WI38 (cell line): ENCODE data around the gene FAM131C.
"Not testable (repeated sequence)": the region's sequence is repeated elsewhere in the genome, so short reads cannot be mapped to it uniquely, and the experiment has no call there.

Experiments used
- H3K4me3 ChIP-seq: 2 replicates; pipeline ENCODE4 v1.5.1; 2011; ENCODE audit warnings: low read depth, mild to moderate bottlenecking, control low read depth, low read length
- TF ChIP-seq, protein P1 (sequence below): IDR thresholded peaks from 2 replicates; pipeline ENCODE4 v1.5.1; 2012; ENCODE audit warnings: low read depth, mild to moderate bottlenecking, control low read depth, low read length

FAM131C gene

DNA sequence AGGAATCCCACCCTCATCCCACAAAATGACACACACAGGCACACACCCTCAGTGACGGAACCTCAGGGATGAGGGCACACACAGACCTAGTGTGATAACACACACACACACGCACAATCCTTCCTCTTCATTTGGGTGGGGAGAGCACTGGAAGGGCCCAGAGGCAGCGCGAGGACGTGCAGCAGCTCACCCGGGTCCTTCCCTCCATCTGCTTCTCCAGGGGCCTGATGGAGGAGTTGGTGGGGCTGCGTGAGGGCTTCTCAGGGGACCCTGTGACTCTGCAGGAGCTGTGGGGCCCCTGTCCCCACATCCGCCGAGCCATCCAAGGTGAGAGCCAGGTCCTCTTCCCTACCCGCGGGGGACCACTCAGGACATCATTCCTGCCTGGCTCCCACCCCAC is 51.1 kb downstream of the FAM131C start:
- H3K4me3 ChIP-seq = no peak overlapping the region
- TF ChIP-seq, protein P1, sequence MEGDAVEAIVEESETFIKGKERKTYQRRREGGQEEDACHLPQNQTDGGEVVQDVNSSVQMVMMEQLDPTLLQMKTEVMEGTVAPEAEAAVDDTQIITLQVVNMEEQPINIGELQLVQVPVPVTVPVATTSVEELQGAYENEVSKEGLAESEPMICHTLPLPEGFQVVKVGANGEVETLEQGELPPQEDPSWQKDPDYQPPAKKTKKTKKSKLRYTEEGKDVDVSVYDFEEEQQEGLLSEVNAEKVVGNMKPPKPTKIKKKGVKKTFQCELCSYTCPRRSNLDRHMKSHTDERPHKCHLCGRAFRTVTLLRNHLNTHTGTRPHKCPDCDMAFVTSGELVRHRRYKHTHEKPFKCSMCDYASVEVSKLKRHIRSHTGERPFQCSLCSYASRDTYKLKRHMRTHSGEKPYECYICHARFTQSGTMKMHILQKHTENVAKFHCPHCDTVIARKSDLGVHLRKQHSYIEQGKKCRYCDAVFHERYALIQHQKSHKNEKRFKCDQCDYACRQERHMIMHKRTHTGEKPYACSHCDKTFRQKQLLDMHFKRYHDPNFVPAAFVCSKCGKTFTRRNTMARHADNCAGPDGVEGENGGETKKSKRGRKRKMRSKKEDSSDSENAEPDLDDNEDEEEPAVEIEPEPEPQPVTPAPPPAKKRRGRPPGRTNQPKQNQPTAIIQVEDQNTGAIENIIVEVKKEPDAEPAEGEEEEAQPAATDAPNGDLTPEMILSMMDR = no peak

DNA sequence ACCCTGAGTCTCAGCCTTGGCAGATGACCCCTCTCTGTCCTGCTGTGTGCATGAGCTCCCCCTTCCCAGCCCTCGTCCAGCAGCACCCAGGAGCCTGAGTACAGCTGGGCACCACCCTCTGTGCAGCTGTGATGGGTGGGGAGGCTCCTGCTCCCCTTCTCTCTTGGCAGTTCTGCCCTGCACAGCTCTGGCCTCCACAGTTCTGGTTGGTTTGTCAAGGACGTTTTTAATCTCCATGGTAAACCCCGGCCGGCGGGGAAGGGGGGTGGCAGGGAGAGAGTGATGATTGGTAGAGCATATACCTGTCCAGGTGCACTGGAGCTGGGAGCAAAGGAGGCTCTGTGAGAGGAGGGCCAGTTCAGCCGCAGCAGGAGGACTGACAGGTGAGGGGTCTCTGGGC is 51.8 kb downstream of the FAM131C start, which contains the start of gene CLCNKA:
Gene CLCNKA (plus strand): TSS at position 356 of the 400 bp plus-strand sequence. CDS start 584 bp downstream, outside the sequence.
- TF ChIP-seq, protein P1 = no peak

DNA sequence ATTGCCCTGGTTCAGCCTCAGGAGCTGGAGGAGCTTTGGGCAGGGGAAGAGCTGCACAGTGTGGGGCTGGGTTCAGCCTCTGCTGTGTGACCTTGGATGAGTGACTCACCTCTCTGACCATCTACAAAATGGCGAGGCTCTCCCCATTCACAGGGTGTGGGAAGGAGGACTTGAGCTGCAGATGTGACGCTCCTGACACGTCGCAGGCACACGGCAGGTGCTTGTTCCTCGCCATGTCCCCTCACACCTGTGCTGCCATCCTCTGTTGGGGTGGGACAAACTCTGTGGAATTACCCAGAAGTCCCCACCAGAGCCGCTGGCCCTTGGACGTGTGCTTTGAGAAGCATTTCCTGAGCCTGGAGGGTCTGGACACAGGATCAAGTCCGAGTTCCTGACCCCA is 52.6 kb downstream of the FAM131C start:
- H3K4me3 ChIP-seq = not testable (repeated sequence)

More for the DNA sequence above, 51.8 kb downstream of the FAM131C start, which contains the start of gene CLCNKA:
- H3K4me3 ChIP-seq = no peak within 1 kb of the TSS

DNA sequence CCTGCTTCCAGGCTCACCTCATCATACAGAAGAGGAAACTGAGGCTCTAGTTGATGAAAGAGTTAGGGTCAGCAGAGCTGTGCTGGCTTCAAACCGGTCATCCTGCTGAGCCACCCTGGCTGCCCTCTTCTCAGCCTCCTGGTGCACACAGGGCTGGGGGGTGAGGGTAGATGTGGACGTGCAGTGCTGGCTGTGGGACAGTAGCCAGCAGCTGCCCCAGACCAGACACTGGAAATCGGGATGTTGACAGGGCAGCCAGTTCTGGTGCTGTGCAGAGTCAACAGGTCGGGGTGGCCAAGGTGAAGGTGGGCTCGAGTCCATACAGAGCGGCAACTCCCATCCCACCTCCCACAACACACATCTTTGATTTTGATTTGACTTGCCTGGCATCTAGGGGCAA is 53.1 kb downstream of the FAM131C start:
- H3K4me3 ChIP-seq = no peak overlapping the region
- TF ChIP-seq, protein P1 = no peak

DNA sequence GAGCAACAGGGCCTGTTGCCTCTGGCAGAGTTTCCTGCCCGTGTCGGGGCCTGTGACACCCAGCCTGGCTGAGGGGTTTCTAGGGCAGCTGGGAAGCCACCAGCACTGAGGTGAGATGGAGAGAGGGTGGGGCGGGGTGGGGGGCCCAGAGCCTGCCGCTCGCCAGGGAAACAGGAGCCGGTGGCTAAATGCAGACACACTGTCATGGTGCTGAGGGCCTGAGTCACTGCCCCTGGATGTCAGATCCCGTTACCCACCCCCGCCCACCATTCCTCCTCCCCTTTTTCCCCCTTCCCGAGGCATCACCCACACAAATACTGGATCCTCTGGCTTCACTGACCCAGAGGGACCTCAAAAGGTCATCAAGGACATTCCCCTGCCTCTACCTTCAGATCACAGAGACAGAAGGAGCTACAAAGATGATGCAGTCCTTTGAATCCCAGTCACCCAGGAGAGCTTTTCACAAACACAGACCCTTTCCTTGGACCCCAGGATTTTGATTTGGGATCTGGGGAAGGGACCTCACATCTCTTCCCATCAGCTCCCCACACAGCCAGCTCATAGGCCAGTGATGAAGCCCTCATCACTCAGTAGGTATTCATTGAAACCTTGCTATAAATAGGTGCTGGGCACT is 53.7 kb downstream of the FAM131C start:
- TF ChIP-seq, protein P1 = no peak
- no peak overlapping the region for H3K4me3 ChIP-seq

DNA sequence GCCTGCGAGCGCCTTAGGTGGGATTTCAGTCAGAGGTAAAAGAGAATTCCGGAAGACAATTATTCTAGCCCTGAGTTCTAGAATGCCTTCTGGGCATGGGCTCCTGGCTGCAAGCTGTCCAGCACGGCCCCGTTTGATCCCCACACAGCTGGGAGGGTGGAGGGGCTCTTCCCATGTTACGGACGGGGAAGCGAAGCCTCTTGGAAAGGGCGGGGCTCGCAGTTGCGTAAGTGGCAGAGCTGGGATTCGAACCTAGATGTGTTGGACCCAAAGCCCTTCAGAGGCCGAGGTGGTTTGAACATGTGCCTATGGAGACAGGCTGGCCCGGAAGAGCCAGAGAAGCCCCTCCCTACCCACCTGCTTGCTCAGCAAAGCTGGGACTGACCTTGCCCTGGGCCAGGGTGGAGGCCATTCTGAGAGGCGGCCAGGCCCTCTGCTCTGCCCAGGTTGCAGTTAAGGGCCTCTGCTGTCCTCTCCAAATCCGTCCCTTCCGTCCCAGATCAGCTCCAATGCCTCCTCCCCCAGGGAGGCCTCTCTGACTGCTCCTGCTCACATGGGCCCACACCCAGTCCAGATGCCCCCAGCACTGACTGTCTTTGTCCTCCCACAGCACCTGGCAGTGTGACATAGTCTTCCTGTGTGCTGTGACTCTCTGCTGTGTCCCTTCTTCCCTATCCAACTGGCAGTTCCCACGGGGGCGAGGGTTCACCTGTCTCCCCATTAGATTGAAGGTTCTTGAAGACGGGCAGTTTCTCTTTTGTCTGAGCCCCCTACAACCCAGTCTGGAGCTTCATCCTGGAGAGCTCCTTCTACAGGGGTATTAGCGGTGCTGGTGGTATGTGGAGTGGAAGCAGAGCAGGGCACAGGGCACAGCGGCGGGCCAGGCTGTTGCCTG is 54.5 kb downstream of the FAM131C start:
- TF ChIP-seq, protein P1 = no peak
- H3K4me3 ChIP-seq = no peak overlapping the region

DNA sequence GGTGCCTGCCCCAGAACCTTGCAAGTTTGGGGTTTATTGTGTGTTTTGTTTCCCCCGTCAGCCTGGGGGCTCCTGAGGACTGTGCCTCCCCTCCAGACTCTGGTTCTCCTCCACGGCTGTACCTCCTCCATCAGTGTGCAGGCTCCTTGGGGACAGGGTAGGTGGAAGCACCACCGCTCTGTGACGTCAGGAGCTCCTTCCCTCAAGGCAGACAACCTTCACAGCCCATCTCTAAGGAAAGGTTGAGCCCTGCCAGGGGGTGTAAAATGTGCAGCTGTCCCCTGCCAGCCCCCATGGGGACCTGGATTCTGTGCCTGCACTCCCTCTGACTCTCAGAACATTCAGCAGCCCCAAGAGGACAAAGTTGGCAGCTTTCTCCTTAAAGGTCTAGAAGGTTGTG is 55.1 kb downstream of the FAM131C start:
- TF ChIP-seq, protein P1 = no peak
- no peak overlapping the region for H3K4me3 ChIP-seq
